GM12864 (cell line): ENCODE measurements around the gene OTX1.

Experiments
- DNase-seq: peaks from one replicate; pipeline ENCODE4 v3.0.0-alpha.2; 2011; ENCODE audit warnings: low read depth
- H3K4me3 ChIP-seq: 2 replicates; pipeline ENCODE4 v1.5.1; 2011; ENCODE audit warnings: mild to moderate bottlenecking, low read depth, low read length, control low read depth
- TF ChIP-seq, protein P1 (sequence below): IDR thresholded peaks from 2 replicates; pipeline ENCODE4 v1.5.1; 2011; ENCODE audit warnings: low read depth, mild to moderate bottlenecking, moderate library complexity, low read length, control low read depth, inconsistent platforms; ENCODE audit errors: missing control alignments

The OTX1 gene

DNA sequence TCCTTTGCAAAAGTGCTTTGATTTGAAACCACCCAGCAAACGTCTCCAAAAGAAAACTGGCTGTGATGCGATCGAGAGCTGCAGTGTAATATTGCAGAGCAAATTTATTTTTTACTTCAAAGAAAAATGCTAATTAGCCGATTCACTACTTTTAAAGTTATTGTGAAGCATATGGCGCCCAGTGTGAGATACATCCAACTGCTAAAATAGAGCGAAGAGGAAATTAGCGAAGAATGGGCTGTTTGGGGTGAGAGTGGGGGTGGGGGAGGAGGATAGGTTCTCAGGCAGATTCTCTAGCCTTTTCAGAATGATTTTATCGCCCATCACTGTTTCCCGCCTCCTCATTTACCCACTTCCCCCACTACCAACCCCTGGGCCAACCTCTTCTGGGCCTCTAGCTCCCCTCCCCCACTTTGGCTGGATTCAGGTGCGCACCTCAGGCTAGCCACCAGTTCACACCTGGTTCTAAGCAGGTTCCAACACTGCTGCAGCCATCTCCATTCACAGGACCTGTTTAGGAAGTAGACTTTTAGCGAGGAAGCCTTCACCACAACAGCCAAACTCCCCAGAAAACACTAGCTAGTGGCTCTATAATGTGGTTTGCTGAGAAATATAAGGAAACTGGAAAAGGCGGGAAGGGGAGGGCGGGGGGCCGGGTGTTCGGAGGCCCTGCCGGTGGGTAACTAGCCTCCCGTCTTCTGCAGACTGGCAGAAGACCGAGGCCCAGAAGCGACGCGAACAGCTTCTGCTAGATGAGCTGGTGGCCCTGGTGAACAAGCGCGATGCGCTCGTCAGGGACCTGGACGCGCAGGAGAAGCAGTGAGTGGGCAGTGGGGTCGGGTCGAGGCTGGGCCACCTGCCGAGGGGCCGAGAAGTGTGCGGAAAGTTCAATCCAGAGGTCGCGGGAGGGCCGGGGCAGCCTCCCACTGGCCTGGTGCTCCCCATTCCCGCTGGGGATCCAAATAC, 6.0 kb upstream of the OTX1 start:
- H3K4me3 ChIP-seq, result no peak overlapping the region
- TF ChIP-seq, protein P1, sequence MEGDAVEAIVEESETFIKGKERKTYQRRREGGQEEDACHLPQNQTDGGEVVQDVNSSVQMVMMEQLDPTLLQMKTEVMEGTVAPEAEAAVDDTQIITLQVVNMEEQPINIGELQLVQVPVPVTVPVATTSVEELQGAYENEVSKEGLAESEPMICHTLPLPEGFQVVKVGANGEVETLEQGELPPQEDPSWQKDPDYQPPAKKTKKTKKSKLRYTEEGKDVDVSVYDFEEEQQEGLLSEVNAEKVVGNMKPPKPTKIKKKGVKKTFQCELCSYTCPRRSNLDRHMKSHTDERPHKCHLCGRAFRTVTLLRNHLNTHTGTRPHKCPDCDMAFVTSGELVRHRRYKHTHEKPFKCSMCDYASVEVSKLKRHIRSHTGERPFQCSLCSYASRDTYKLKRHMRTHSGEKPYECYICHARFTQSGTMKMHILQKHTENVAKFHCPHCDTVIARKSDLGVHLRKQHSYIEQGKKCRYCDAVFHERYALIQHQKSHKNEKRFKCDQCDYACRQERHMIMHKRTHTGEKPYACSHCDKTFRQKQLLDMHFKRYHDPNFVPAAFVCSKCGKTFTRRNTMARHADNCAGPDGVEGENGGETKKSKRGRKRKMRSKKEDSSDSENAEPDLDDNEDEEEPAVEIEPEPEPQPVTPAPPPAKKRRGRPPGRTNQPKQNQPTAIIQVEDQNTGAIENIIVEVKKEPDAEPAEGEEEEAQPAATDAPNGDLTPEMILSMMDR, result no peak

GRCh38 chr2:63046552-63046951, 4.1 kb upstream of the OTX1 start:
- TF ChIP-seq, protein P1, result no peak
- H3K4me3 ChIP-seq, result no peak overlapping the region
- DNase-seq, result no peak

More for the DNA sequence above, 6.0 kb upstream of the OTX1 start:
- no peak for DNase-seq

GRCh38 chr2:63046961-63047320, 3.7 kb upstream of the OTX1 start:
- H3K4me3 ChIP-seq, result no peak overlapping the region; the same call in 1 of the 2 replicates
- DNase-seq, result no peak
- TF ChIP-seq, protein P1, result no peak

GRCh38 chr2:63047321-63048279, 3.0 kb upstream of the OTX1 start:
- no peak for DNase-seq
- TF ChIP-seq, protein P1, result no peak

GRCh38 chr2:63048367-63049171, 2.1 kb upstream of the OTX1 start:
- H3K4me3 ChIP-seq, result no peak overlapping the region; the same call in 1 of the 2 replicates
- TF ChIP-seq, protein P1, result no peak
- DNase-seq, result no peak

More at GRCh38 chr2:63047321-63048279, 3.0 kb upstream of the OTX1 start:
- peak overlapping the region; percentile 36 for H3K4me3 ChIP-seq
